Gastrocnemius medialis (tissue), 4 donors: Measurements from ENCODE around the gene HSD3B1.

Source experiments
- POLR2A ChIP-seq, 2 donors: fragments of 450-650 bp; IDR thresholded peaks; one replicate each; pipeline ENCODE4 v1.6.1; 2017; ENCODE audit warnings: antibody characterized with exemption in 2 of 2, mild to moderate bottlenecking in 2 of 2, moderate library complexity in 2 of 2
- TF ChIP-seq, protein P1 (sequence below), 5 experiments: fragments of 450-650 bp in 3 of 5; fragments of 200-600 bp in 2 of 5; sonication (generic) in 2 of 5; IDR thresholded peaks in 4 of 5; conservative IDR thresholded peaks in 1 of 5; 1 replicate in 4 of 5; 2 replicates in 1 of 5; pipeline ENCODE4 v1.5.1; 2016 to 2019; ENCODE audit warnings: antibody characterized with exemption in 5 of 5, mild to moderate bottlenecking in 3 of 5, moderate library complexity in 3 of 5

DNA sequence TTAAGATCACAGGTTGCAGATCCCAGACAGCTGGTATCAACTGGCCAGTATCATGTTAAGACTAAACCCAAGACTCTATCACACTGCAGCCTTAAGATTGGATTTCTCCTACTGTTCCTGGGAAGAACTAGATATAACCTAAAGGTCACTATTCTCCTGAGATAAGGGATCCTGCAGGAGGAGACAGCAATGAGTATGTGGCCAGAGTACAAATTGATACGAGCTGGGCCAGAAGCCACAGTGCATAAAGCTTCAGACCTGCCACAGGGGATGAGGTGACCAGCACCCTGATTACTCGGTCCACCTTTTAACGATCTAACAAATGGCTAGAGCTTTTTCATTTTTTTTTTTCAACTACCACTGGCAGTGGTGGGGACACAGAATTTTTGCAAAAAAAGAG lies 31.0 kb downstream of the HSD3B1 start:
- TF ChIP-seq, protein P1, sequence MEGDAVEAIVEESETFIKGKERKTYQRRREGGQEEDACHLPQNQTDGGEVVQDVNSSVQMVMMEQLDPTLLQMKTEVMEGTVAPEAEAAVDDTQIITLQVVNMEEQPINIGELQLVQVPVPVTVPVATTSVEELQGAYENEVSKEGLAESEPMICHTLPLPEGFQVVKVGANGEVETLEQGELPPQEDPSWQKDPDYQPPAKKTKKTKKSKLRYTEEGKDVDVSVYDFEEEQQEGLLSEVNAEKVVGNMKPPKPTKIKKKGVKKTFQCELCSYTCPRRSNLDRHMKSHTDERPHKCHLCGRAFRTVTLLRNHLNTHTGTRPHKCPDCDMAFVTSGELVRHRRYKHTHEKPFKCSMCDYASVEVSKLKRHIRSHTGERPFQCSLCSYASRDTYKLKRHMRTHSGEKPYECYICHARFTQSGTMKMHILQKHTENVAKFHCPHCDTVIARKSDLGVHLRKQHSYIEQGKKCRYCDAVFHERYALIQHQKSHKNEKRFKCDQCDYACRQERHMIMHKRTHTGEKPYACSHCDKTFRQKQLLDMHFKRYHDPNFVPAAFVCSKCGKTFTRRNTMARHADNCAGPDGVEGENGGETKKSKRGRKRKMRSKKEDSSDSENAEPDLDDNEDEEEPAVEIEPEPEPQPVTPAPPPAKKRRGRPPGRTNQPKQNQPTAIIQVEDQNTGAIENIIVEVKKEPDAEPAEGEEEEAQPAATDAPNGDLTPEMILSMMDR (IDR thresholded peaks at IDR 0.05 in 4 of 5, conservative IDR thresholded peaks at IDR 0.05 in 1 of 5): no peak
- no peak for TF ChIP-seq POLR2A (IDR thresholded peaks at IDR 0.05)
